Activated effector memory CD4-positive, alpha-beta T cell treated with Interleukin-2 at 50 U/mL for 16 hours (primary cell): Measurements from ENCODE around the gene UBFD1.
A peak's percentile ranks its signal among the peaks of the same experiment; 100 is the strongest.
"Not testable (repeated sequence)": the region's sequence is repeated elsewhere in the genome, so short reads cannot be mapped to it uniquely, and the experiment has no call there.

Experiments
- DNase-seq: peaks from one replicate; pipeline ENCODE4 v3.0.0-alpha.2; 2020

Gene UBFD1

GRCh38 chr16:23571895-23572294, 14.4 kb downstream of the UBFD1 start:
- DNase-seq = no peak

DNA sequence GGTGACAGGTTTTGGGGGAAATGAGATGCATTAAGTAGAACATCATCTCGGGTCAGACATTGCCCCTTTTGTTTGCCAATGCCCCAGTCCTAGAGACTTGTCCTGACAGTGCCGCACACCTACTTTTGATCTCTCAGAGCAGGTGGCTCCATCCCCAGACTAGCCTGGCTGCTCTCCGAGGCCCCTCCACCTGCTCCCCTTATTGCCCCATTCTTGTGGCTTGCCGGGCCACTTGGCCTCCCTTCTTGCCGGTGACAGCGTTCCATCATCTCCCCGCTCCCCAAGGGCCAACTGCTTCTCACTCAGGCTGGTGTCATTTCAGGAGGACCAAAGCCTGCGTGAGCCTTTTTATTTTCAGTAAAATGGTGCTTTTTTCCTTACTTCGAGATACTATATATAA, 14.9 kb downstream of the UBFD1 start:
- no peak for DNase-seq

GRCh38 chr16:23573817-23574216, 16.3 kb downstream of the UBFD1 start:
- DNase-seq = no peak

DNA sequence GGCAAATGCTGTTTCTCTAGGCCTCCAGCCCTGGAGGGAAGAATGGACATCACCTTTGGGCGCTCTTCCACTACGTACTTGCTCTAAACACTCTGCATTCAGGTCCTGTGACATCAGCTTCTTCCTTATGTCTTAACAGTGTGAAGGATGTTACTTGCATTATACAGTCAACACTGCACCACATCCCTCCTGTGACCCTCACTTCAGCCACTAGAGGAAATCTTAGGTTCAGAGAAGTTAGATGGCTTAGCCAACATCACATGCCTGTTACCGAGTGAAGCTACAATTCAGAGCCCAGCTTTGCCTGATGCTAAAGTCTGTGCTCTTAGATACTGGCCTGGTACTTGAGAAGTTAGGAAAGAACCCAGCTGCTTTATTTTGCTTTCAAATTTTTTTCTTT, 18.3 kb downstream of the UBFD1 start:
- DNase-seq = no peak

DNA sequence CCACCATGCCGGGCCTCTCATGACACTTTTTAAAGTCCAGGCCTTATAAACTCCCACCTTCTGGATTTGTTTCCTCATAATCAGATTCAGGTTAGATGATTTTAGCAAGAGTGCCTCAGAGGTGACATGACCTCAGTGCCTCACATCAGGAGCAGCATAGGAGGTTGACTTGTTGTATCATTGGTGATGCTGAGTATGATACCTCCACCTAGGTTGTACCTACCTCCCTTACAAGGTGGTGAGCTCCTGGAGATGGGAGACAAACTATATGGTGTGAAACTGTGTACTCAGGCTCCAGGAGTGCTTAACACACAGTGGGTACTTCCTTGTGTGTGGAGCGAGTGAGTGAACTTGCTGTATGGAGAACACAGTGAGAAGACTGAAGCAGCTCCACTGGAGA, 20.0 kb downstream of the UBFD1 start:
- DNase-seq = no peak

- DNase-seq = no peak
Observed at GRCh38 chr16:23578101-23578830, 20.7 kb downstream of the UBFD1 start.

GRCh38 chr16:23579371-23579770, 21.8 kb downstream of the UBFD1 start:
- DNase-seq = no peak

DNA sequence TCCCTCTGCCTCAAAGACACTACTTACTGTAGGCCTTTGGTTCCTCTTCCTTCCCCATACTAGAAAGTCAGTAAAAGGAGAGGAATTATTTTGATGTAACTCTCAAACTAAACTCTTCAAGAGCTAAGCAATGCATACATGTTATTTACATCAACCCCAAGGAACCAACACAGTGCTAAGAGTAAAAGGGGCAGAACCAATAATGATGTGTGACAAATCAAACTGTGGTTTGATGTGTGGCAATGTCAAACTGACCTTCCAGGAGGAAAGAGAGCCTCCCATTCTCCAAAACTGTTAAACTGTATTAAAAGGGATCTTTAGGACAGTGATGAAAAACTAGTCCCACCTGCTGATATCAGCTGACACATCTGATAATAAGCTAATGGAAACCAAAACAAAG, 22.9 kb downstream of the UBFD1 start:
- DNase-seq = no peak

DNA sequence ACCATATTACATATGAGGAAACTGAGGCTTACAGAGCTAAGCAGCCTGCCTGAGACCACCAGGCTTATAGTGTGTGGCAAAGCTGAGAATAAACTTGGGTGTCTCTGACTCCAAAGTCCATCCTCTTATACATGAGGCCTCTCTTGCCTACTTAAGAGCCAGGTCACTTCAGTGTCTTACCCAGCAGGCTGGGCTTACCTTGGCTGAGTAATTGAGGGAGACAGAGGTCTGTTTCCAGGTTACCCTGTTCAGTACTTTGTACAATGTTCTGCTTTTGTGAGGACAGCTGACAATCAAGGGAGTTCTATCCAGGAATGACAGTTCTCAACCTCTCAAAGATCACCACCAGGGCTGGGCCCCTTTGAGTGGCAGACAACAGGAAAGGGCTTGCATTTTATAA, 24.2 kb downstream of the UBFD1 start:
- no peak for DNase-seq

DNA sequence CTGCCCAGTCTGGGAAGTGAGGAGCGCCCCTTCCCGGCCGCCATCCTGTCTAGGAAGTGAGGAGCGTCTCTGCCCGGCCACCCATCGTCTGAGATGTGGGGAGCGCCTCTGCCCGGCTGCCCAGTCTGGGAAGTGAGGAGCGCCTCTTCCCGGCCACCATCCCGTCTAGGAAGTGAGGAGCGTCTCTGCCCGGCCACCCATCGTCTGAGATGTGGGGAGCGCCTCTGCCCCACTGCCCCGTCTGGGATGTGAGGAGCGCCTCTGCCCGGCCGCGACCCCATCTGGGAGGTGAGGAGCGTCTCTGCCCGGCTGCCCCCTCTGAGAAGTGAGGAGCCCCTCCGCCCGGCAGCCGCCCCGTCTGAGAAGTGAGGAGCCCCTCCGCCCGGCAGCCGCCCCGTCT, 25.7 kb downstream of the UBFD1 start:
- DNase-seq = not testable (repeated sequence)

GRCh38 chr16:23584186-23585076, 26.9 kb downstream of the UBFD1 start:
- no peak for DNase-seq

GRCh38 chr16:23587726-23588125, 30.2 kb downstream of the UBFD1 start:
- DNase-seq = no peak

- DNase-seq = no peak
Observed at GRCh38 chr16:23590181-23590580, 32.7 kb downstream of the UBFD1 start.

- no peak for DNase-seq
Observed at GRCh38 chr16:23594186-23594585, 36.7 kb downstream of the UBFD1 start.

- DNase-seq = no peak
Observed at GRCh38 chr16:23595246-23595950, 37.9 kb downstream of the UBFD1 start.

DNA sequence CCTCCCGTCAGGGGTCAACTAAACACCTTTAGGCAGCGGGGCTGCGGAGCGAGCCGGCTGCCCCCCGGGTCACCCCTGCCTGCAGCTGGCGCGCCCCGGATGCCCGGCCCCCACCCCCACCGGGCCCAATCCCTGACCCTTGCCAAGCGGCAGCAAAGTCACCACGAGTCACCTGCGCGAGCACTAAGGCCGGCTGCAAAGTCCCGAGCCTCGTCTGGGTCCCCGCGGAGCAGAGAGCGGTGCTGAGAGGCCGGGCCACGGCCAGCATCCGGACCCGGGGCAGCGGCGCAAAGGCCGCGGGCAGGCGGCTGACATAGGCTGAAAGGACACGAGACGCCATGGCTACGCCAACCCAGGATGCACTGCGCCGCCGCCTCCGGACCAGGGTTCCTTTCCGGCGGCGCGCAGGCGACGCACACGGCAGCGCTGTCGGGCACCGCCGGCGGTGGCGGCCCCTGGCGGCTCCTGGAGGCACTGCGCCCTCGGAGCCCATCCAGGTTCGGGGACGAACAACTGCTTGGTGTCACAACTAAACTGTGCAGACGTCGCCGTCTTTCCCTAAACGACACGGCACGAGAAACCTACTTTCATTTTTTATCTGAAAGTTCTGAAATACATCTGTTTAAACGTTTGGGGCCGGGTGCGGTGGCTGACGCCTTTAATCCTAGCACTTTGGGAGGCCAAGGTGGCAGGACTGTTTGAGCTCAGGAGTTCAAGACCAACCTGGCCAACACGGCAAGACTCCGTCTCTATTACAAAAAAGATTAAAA, 38.6 kb downstream of the UBFD1 start, which contains the start of gene NDUFAB1:
Gene NDUFAB1, minus strand, starts transcription at position 366 of the 770 bp plus-strand sequence. Its CDS starts 26 bp downstream, at position 340.
- DNase-seq = peak; percentile 87

GRCh38 chr16:23597003-23597756, 39.7 kb downstream of the UBFD1 start:
- DNase-seq = no peak

GRCh38 chr16:23607726-23608125, 50.2 kb downstream of the UBFD1 start:
- DNase-seq = no peak

DNA sequence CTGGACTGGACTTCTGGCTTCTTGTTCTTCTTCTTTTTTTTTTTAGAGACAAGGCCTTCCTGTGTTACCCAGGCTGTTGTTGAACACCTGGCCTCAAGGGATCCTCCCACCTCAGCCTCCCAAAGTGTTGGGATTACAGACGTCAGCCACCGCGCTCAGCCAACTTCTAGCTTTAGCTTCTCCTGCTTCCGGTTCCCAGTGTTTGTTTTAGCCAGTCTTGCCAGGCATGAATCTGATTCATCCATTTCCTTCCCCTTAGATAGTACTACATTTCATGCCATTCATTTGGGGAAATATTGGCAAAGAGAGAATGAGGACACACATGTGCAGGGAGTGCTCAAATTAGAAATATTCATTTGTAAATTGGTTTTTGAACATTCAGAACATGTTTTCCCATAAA, 50.7 kb downstream of the UBFD1 start:
- no peak for DNase-seq

- DNase-seq = no peak
Observed at GRCh38 chr16:23609929-23610328, 52.4 kb downstream of the UBFD1 start.

DNA sequence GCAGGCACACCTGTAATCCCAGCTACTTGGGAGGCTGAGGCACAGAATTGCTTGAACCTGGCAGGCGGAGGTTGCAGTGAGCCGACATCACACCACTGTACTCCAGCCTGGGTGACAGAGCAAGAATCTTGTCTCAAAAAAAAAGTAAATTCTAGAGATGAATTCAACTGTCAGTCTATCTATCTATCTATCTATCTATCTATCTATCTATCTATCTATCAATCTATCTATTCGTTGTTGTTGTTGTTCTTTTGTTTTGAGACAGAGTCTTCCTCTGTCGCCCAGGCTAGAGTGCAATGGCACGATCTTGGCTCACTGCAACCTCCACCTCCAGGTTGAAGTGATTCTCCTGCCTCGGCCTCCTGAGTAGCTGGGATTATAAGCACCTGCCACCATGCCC, 53.4 kb downstream of the UBFD1 start:
- not testable (repeated sequence) for DNase-seq

- DNase-seq = no peak
Observed at GRCh38 chr16:23611936-23612335, 54.4 kb downstream of the UBFD1 start.
